H1 (cell line): ENCODE results near the gene GAK. TPM values are rescaled to one million over a fixed set of nuclear protein-coding genes. Genes with fewer than 3 reads are reported as not detected.

Experiments
- CTCF ChIA-PET: fragments of 300-600 bp; sonication (Branson Sonifier 250); formaldehyde crosslinking; loops from one replicate; lab custom pipeline; 2021; ENCODE audit not compliant: partially characterized antibody; lab: Charles Lee
- POLR2A ChIA-PET: fragments of 300-600 bp; sonication (Branson Sonifier 250); formaldehyde crosslinking; loops from one replicate; lab custom pipeline; 2021; ENCODE audit warnings: inconsistent platforms; ENCODE audit not compliant: partially characterized antibody; lab: Charles Lee
- DNase-seq, 2 experiments: peaks; one replicate each; pipeline versions ENCODE4 v3.0.0 to v3.0.0-alpha.2; 2010 to 2022; ENCODE audit warnings: low spot score in 2 of 2, low read depth in 1 of 2, mixed read lengths in 1 of 2
- FAIRE-seq: peaks from 2 replicates; lab custom pipeline; 2011; peaks lifted over from hg19 to GRCh38; lab: Jason Lieb, UNC
- H2AFZ ChIP-seq: 2 replicates; pipeline ENCODE4 v1.8.1; 2012; ENCODE audit warnings: low read length, inconsistent platforms
- H2AK5ac ChIP-seq: 2 replicates; pipeline ENCODE4 v1.6.1; 2013; ENCODE audit warnings: low read depth, low read length
- H2BK120ac ChIP-seq: replicated peaks from 2 replicates; pipeline ENCODE3; 2013; ENCODE audit warnings: low read depth, low read length, inconsistent platforms
- H2BK12ac ChIP-seq: 2 replicates; pipeline ENCODE4 v1.6.1; 2013; ENCODE audit warnings: low read depth, low read length
- H2BK15ac ChIP-seq: 2 replicates; pipeline ENCODE4 v1.6.1; 2013; ENCODE audit warnings: low read length
- H2BK20ac ChIP-seq: 2 replicates; pipeline ENCODE4 v1.6.1; 2013; ENCODE audit warnings: low read length
- H2BK5ac ChIP-seq: 2 replicates; pipeline ENCODE4 v1.6.1; 2013; ENCODE audit warnings: low read depth, low read length
- H3K14ac ChIP-seq: 2 replicates; pipeline ENCODE4 v1.6.1; 2013; ENCODE audit warnings: inconsistent platforms; ENCODE audit not compliant: insufficient read length
- H3K18ac ChIP-seq: 2 replicates; pipeline ENCODE4 v1.6.1; 2013; ENCODE audit warnings: low read length; ENCODE audit errors: extremely low read depth
- H3K23ac ChIP-seq: 2 replicates; pipeline ENCODE4 v1.6.1; 2013; ENCODE audit warnings: inconsistent platforms; ENCODE audit not compliant: insufficient read length
- H3K23me2 ChIP-seq: 2 replicates; pipeline ENCODE4 v1.6.1; 2013; ENCODE audit warnings: low read depth, low read length
- H3K27ac ChIP-seq: 2 replicates; pipeline ENCODE4 v1.6.1; 2011; ENCODE audit warnings: low read depth, low read length, inconsistent platforms
- H3K27me3 ChIP-seq, 4 experiments: replicated peaks in 1 of 4; 1 replicate in 1 of 4; 2 replicates in 3 of 4; pipeline versions ENCODE4 v1.6.1 to v1.8.1; 2011 to 2013; ENCODE audit warnings: low read length in 3 of 4, mild to moderate bottlenecking in 3 of 4, inconsistent platforms in 2 of 4, mixed read lengths in 2 of 4, moderate library complexity in 1 of 4; ENCODE audit not compliant: control insufficient read depth in 3 of 4, insufficient read depth in 3 of 4; ENCODE audit errors: extremely low read depth in 1 of 4
- H3K36me3 ChIP-seq, 4 experiments: 2 replicates each; pipeline versions ENCODE4 v1.6.1 to v1.8.1; 2011 to 2013; ENCODE audit warnings: mild to moderate bottlenecking in 4 of 4, low read length in 3 of 4, moderate library complexity in 2 of 4, control low read depth in 1 of 4, inconsistent platforms in 1 of 4; ENCODE audit not compliant: insufficient read depth in 4 of 4, control insufficient read depth in 2 of 4
- H3K4ac ChIP-seq: replicated peaks from 2 replicates; pipeline ENCODE3; 2013; ENCODE audit warnings: low read length, low read depth, mixed read lengths, inconsistent platforms; ENCODE audit not compliant: insufficient read length
- H3K4me1 ChIP-seq, 4 experiments: replicated peaks in 1 of 4; 1 replicate in 1 of 4; 2 replicates in 3 of 4; pipeline versions ENCODE4 v1.6.1 to v1.8.1; 2011 to 2013; ENCODE audit warnings: low read length in 3 of 4, inconsistent platforms in 2 of 4, mixed read lengths in 1 of 4; ENCODE audit not compliant: insufficient read depth in 4 of 4, control insufficient read depth in 3 of 4
- H3K4me2 ChIP-seq, 2 experiments: 2 replicates each; pipeline versions ENCODE4 v1.6.1 to v1.8.1; 2011 to 2013; ENCODE audit warnings: low read depth in 2 of 2, low read length in 2 of 2, control low read depth in 1 of 2, inconsistent platforms in 1 of 2, mild to moderate bottlenecking in 1 of 2; ENCODE audit not compliant: insufficient read depth in 1 of 2
- H3K4me3 ChIP-seq, 4 experiments: fragments of 200-600, 300-600 bp in 1 of 4; sonication (generic), shearing (Covaris generic), sonication (Bioruptor Twin) in 1 of 4; 2 replicates each; pipeline versions ENCODE4 v1.5.1 to v1.8.1; 2011 to 2016; ENCODE audit warnings: low read length in 4 of 4, low read depth in 3 of 4, control low read depth in 2 of 4, inconsistent platforms in 2 of 4, mild to moderate bottlenecking in 2 of 4, mixed read lengths in 1 of 4, moderate library complexity in 1 of 4; ENCODE audit not compliant: insufficient read depth in 2 of 4; ENCODE audit errors: extremely low read depth in 1 of 4
- H3K56ac ChIP-seq: replicated peaks from 2 replicates; pipeline ENCODE3; 2013; ENCODE audit warnings: low read depth, mild to moderate bottlenecking, mixed read lengths, low read length, inconsistent platforms; ENCODE audit not compliant: insufficient read length
- H3K79me1 ChIP-seq: 2 replicates; pipeline ENCODE4 v1.6.1; 2013; ENCODE audit warnings: low read depth, low read length, control low read depth
- H3K79me2 ChIP-seq, 2 experiments: 2 replicates each; pipeline versions ENCODE4 v1.6.1 to v1.8.1; 2012 to 2013; ENCODE audit warnings: low read length in 2 of 2, mild to moderate bottlenecking in 2 of 2, inconsistent platforms in 1 of 2; ENCODE audit not compliant: insufficient read depth in 2 of 2, control insufficient read depth in 1 of 2
- H3K9ac ChIP-seq, 4 experiments: replicated peaks in 1 of 4; 1 replicate in 1 of 4; 2 replicates in 3 of 4; pipeline versions ENCODE4 v1.6.1 to v1.8.1; 2011 to 2013; ENCODE audit warnings: low read depth in 3 of 4, low read length in 3 of 4, control low read depth in 2 of 4, mild to moderate bottlenecking in 2 of 4, moderate library complexity in 2 of 4, inconsistent platforms in 1 of 4; ENCODE audit errors: extremely low read depth in 1 of 4
- H3K9me3 ChIP-seq, 2 experiments: 2 replicates each; pipeline versions ENCODE4 v1.6.1 to v1.8.1; 2012 to 2013; ENCODE audit warnings: mild to moderate bottlenecking in 2 of 2, moderate library complexity in 2 of 2, control low read depth in 1 of 2, inconsistent platforms in 1 of 2, low read depth in 1 of 2, low read length in 1 of 2, mixed read lengths in 1 of 2; ENCODE audit not compliant: insufficient read depth in 2 of 2
- H4K20me1 ChIP-seq, 2 experiments: replicated peaks in 1 of 2; 2 replicates each; pipeline versions ENCODE3 to v1.8.1; 2011 to 2013; ENCODE audit warnings: inconsistent platforms in 2 of 2, low read length in 2 of 2, mild to moderate bottlenecking in 1 of 2; ENCODE audit not compliant: insufficient read depth in 2 of 2, control insufficient read depth in 1 of 2
- H4K5ac ChIP-seq: 2 replicates; pipeline ENCODE4 v1.6.1; 2013; ENCODE audit warnings: low read length, low read depth, mixed read lengths, inconsistent platforms; ENCODE audit not compliant: insufficient read length
- H4K8ac ChIP-seq: 2 replicates; pipeline ENCODE4 v1.8.0; 2013; ENCODE audit warnings: mild to moderate bottlenecking, moderate library complexity, low read length, inconsistent platforms; ENCODE audit not compliant: insufficient read depth; ENCODE audit errors: extremely low read depth
- H4K91ac ChIP-seq: replicated peaks from 2 replicates; pipeline ENCODE3; 2013; ENCODE audit warnings: low read length, mixed read lengths, inconsistent platforms; ENCODE audit not compliant: insufficient read length
- ATF2 ChIP-seq: IDR thresholded peaks from 2 replicates; pipeline ENCODE4 v1.6.1; 2012; ENCODE audit warnings: low read length, inconsistent platforms
- BRCA1 ChIP-seq: IDR thresholded peaks from 2 replicates; pipeline ENCODE4 v1.6.1; 2012; ENCODE audit warnings: low read depth, low read length, improper control_type of control experiment
- CHD1 ChIP-seq: IDR thresholded peaks from 2 replicates; pipeline ENCODE4 v1.6.1; 2012; ENCODE audit warnings: low read depth, low read length, improper control_type of control experiment
- CTBP2 ChIP-seq: IDR thresholded peaks from 2 replicates; pipeline ENCODE4 v1.7.0; 2011; ENCODE audit warnings: borderline replicate concordance, mild to moderate bottlenecking, moderate library complexity, mixed read lengths, low read length; ENCODE audit not compliant: insufficient read depth, insufficient read length
- HDAC2 ChIP-seq, 2 experiments: fragments of 300-600 bp in 1 of 2; sonication (generic) in 1 of 2; IDR thresholded peaks; 2 replicates each; pipeline ENCODE4 v1.6.1; 2011 to 2012; ENCODE audit warnings: low read depth in 2 of 2, low read length in 2 of 2, mild to moderate bottlenecking in 2 of 2, moderate library complexity in 2 of 2, borderline replicate concordance in 1 of 2, inconsistent platforms in 1 of 2
- SIX5 ChIP-seq: IDR thresholded peaks from 2 replicates; pipeline ENCODE4 v1.6.1; 2011; ENCODE audit warnings: mild to moderate bottlenecking, low read depth, low read length
- SP1 ChIP-seq: IDR thresholded peaks from 2 replicates; pipeline ENCODE4 v1.6.1; 2011; ENCODE audit warnings: low read depth, low read length
- SP2 ChIP-seq: IDR thresholded peaks from 2 replicates; pipeline ENCODE4 v1.6.1; 2012; ENCODE audit warnings: mild to moderate bottlenecking, low read length, inconsistent platforms
- SUZ12 ChIP-seq: fragments of 200-600 bp; sonication (generic); IDR thresholded peaks from 2 replicates; pipeline ENCODE4 v1.6.1; 2012; ENCODE audit warnings: mild to moderate bottlenecking, inconsistent platforms, low read length, moderate library complexity, mixed read lengths
- TAF1 ChIP-seq: IDR thresholded peaks from 2 replicates; pipeline ENCODE4 v1.6.1; 2011; ENCODE audit warnings: mild to moderate bottlenecking, low read depth, low read length
- YY1 ChIP-seq: IDR thresholded peaks from 2 replicates; pipeline ENCODE4 v1.6.1; 2011; ENCODE audit warnings: low read depth, mild to moderate bottlenecking, low read length
- WGBS, 2 experiments: shearing (Covaris generic) in 1 of 2; methylation state at CpG; one replicate each; pipeline versions ENCODE4 v1.1.6 to v1.1.7; 2013 to 2015; ENCODE audit warnings: low lambda C conversion rate in 2 of 2, mixed read lengths in 2 of 2, inconsistent platforms in 1 of 2, low coverage in 1 of 2, missing lambda C conversion rate in 1 of 2; ENCODE audit not compliant: insufficient replicate concordance in 2 of 2, insufficient coverage in 1 of 2, insufficient read length in 1 of 2; ENCODE audit errors: extremely low coverage in 1 of 2, missing lambda C conversion rate in 1 of 2; 5-methylcytosine and 5-hydroxymethylcytosine counted together
- polyA plus RNA-seq, 7 experiments: library from polyadenylated mRNA; depleted of rRNA in 3 of 7; stranded (reverse) in 5 of 7; unstranded in 2 of 7; fragments of >200 nt in 5 of 7; fragments of 200-250 nt in 2 of 7; gene quantifications; 1 replicate in 5 of 7; 2 replicates in 1 of 7; 4 replicates in 1 of 7; pipeline versions ENCODE4 v1.2.1 to v1.2.3, GENCODE V29; 2011 to 2013; ENCODE audit warnings: missing spikeins in 2 of 7, mixed read lengths in 2 of 7
- total RNA-seq: library from RNA; stranded (reverse); fragmentation: NEBNext Ultra II Directional; extraction: Animal tissue kit (Norgen Biotek cat#: 25700); gene quantifications from 2 replicates; pipeline ENCODE4 v1.2.1, GENCODE V29; 2021

GAK gene
- total and polyA plus RNA-seq, 2 of the 8 experiments (the other 6 are each of a cell fraction or from before 2014, with no cell fraction given), result 31.5 to 70.8 TPM

GRCh38 chr4:866761-867390 lies 65.2 kb downstream of the GAK start:
- H3K23me2 ChIP-seq, result peaks cover 3% of the 10 kb centered on the region; the same call in 1 of the 2 replicates
- no peak overlapping the region for H3K4me3 ChIP-seq
- H2AK5ac ChIP-seq, result no peak overlapping the region
- H2BK120ac ChIP-seq, result no peak overlapping the region
- H3K18ac ChIP-seq, result no peak overlapping the region
- 93% methylated on average over 28 of the region's 28 CpGs; no CpG with 5 or more reads in 1 of the 2 experiments for WGBS, 2 experiments
- H4K5ac ChIP-seq, result no peak overlapping the region
- peaks cover 0 to 18% of the 10 kb centered on the region in 2 experiments for H4K20me1 ChIP-seq
- H3K9me3 ChIP-seq, result peaks cover 0 to 8% of the 10 kb centered on the region in 2 experiments; a peak in 1 of 4 replicates
- DNase-seq (no peak), FAIRE-seq (no peak)
- no peak overlapping the region for H2BK5ac ChIP-seq
- H2AFZ ChIP-seq, result no peak overlapping the region
- H3K4ac ChIP-seq, result no peak overlapping the region
- no peak overlapping the region for H2BK12ac ChIP-seq
- H3K36me3 ChIP-seq, result peaks cover 2 to 33% (median 22%) of the 10 kb centered on the region in 4 experiments; a peak in 7 of 8 replicates
- no peak overlapping the region for H3K27ac ChIP-seq
- H4K91ac ChIP-seq, result no peak overlapping the region
- H3K14ac ChIP-seq, result no peak overlapping the region
- no peak overlapping the region for H3K23ac ChIP-seq
- ChIA-PET CTCF (interaction anchor here (1.1 to 2.3 kb wide), 6 partner anchors 11 to 125 kb away, joined by 3 to 10 read pairs (median 5); no protein-coding TSS in a partner anchor), POLR2A (interaction anchor here (0.9 to 1.1 kb wide), 2 partner anchors 16 to 21 kb away, joined by 3 read pairs; no protein-coding TSS in a partner anchor)
- no peak overlapping the region for H3K56ac ChIP-seq
- no peak overlapping the region; the same call in 1 of the 2 replicates for H4K8ac ChIP-seq
- no peaks in the 10 kb centered on the region for H3K4me1 ChIP-seq
- no peak overlapping the region for H2BK20ac ChIP-seq
- no peak overlapping the region for H2BK15ac ChIP-seq
- no peak overlapping the region for H3K4me2 ChIP-seq
- no peak overlapping the region for H3K9ac ChIP-seq
- H3K79me2 ChIP-seq, result no peaks in the 10 kb centered on the region
- H3K79me1 ChIP-seq, result peaks cover 3% of the 10 kb centered on the region
- no peaks in the 10 kb centered on the region for H3K27me3 ChIP-seq
- TF ChIP-seq YY1 (no peak), HDAC2 (IDR thresholded peaks at IDR 0.05; ENCODE audit: borderline replicate concordance in 1 of 2, low read depth in 2 of 2, low read length in 2 of 2) (no peak), SP1 (no peak), CHD1 (no peak), ATF2 (no peak), SIX5 (no peak), BRCA1 (no peak), SP2 (no peak), SUZ12 (no peak), TAF1 (no peak), CTBP2 (no peak)
